HTERT RPE-1 (cell line): ENCODE data around the gene CPXM2.

Experiments used
- in situ Hi-C: fragments of 300-500 bp; cut with MboI; formaldehyde crosslinking; loops from 4 replicates; pipeline ENCODE4 v1.14.3; 2020; ENCODE audit warnings: low sequenced_read_pairs

Gene CPXM2

DNA sequence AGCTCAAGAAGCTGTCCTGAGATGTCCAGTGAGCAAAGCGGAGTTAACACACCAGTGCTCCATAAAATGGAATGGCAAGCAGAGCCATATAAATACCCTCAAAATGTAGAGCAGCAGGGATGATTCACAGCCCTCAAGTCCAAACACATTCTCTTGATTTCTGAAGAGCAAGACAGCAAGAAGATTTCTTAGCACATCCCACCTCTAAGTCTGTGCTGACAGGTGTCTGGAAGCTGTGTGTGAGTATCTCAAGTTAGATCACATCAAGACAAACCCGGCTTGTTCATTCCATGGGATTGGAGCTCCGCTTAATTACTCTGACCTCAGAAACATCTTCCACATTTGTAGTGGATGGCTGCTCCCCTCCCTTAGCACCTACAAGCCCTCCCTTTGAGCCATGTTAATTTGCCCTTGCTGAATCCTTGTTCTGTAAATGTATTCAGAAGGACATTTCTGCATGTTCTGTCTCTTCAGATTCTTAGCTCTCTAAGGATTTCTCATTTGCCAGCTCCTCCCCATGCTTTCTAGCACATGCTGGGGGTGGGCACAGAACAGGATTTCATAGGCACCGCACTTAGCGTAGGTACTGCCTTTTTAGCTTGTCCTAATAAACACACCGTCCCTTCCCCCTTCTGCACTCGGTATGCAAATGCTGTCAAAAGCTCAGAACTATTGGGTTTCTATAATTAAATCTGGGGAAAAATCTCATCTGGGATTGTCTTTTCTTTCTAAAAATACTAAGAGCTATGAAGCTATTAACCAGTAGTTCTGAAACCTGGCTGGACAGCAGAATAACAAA lies 112.7 kb downstream of the CPXM2 start:
- in situ Hi-C loops: no loop called here

DNA sequence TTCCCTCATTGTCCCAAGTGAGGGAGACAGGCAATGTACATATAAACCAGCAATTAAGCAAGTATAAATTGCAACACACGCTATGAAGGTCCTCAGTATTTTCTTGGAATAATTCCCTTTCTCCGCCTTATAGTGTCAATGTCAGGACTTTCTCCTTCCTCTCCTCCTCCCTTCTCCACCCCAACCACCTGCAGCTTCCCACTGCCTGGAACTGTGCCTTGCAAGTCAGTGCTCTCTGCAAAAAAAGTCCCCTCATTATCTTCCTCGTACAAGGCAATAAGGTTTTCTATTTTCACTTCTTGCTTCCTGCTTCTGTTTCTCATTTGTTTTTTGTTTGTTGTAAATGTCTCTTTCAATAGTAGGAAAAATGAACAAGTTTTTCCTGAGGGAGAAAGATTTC lies 113.7 kb downstream of the CPXM2 start:
- in situ Hi-C loops: no loop called here

DNA sequence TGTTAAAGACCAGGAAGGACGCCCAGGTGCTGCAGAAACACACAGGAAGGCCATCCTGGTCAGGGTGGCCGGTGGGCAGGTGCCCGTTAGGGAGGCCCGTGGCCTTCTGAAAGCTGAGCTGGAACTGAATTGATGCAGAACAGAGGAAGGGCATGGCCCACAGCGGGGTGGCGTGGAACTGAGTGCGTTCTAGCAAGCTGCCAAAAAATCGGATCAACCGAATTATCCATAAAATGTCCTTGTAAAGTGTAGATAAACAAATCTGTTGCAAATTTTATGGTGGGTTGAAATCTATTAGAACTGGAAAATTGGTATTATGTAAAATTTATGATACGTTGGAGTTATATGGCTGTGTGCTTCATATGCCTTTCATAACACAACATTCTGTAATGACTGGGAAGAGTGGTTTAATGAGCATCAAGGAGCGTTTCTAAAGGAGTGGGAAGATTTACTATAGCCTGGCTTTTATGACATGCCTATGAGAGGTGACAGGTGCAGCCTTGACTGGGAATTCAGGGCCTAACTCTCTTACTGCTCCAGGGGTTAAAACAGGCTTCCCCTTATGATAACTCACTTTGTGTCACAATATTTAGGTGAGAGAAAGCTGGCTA lies 117.4 kb downstream of the CPXM2 start:
- in situ Hi-C loops: no loop called here

DNA sequence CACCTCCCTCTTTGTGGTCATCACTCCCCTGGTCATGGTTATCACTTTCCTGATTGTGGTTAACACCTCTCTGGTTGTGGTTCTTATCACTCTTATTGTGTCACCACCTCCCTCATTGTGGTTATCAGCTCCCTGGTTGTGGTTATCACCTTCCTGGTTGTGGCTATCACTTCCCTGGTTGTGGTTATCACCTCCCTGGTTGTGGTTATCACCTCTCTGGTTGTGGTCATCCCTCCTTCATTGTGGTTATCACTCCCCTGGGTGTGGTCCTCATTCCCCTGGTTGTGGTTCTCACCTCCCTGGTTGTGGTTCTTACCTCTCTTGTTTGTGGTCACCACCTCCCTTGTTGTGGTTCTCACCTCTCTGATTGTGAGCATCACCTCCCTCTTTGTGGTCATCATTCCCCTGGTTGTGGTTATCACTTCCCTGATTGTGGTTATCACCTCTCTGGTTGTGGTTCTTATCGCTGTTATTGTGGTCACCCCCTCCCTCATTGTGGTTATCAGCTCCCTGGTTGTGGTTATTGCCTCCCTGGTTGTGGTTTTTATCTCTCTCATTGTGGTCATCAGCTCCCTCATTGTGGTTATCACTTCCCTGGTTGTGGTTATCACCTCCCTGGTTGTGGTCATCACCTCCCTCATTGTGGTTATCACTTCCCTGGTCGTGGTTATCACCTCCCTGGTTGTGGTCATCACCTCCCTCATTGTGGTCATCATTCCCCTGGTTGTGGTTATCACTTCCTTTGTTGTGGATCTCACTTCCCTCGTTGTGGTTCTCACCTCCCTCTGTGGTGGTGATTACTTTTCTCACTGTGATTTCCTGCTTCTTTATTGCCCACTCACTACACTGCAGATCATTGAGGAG lies 118.7 kb downstream of the CPXM2 start:
- in situ Hi-C loops: no loop called here

DNA sequence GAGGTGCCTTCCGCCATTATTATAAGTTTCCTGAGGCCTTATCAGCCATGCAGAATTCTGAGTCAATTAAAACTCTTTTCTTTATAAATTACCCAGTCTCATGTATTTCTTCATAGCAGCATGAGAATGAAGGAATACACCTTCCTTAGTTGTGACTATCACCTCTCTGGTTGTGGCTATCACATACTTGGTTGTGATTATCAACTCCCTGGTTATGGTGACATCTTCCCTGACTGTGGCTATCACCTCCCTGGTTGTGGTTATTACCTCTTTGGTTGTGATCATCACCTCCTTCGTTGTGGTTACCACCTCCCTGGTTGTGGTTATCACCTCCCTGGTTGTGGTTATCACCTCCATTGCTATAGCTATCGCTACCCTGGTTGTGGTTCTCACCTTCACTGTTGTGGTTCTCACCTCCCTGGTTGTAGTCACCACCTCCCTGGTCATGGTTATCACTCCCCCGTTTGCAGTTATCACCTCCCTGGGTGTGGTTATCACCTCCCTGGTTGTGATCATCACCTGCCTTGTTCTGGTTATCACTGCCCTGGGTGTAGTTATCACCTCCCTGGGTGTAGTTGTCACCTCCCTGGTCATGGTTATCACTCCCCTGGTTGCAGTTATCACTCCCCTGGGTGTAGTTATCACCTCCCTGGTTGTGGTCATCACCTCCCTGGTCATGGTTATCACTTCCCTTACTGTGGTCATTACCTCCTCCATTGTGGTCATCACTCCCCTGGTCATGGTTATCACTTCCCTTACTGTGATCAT lies 119.5 kb downstream of the CPXM2 start:
- in situ Hi-C loops: no loop called here

DNA sequence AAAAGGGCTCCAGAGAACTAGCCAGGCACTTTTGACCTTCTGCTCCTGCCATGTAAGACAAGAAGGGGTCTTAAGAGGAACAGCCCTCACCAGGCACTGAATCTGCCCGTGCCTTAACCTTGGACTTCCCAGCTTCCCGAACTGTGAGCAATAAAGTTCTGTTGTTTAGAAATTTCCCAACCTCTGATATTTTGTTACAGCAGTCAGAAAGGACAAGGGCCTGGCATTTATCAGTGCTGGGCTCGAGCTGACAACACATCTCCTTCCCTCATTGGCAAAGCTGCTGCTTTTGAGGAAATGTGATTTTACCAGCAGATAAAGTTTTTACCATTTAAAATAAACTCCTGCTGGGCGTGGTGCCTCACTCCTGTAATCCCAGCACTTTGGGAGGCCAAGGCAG lies 122.0 kb downstream of the CPXM2 start:
- in situ Hi-C loops: no loop called here

DNA sequence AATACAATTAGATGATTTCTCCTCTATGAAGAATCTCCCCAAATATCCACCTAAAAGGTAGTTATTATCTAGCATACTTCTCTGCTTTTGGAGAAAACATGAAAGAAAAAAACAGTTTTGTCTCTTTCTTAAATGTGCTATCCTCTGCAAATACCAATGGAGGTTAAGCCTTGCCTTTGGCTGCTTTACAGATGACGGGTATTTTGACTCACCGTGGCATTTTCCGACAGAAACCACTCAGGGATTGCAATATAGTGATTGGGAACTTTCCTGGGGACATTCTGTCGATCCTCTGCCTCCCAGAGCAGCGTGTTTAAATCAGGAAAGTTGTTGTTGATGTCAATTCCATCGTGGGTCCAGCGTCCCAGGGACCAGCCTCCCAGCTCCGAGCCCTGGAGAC lies 124.8 kb downstream of the CPXM2 start:
- in situ Hi-C loops: no loop called here

DNA sequence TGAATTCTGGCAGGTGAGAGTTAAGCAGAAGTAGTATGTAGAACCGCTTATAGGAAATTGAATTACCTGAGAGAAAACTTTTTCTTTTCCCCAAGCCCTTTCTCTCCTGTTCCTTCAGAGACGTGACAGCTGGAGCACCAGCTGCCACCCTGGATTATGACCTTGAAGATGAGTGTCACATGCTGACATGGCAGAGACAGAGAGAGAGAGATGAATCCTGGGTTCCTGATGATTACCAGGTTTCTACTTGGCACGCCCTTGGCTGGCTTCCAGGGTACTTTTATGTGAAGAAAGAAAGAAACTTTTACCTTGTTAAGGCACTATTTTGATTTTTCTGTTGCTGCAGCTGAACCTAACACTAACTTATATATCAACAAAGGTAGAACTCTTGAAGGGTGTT lies 125.6 kb downstream of the CPXM2 start:
- in situ Hi-C loops: no loop called here

DNA sequence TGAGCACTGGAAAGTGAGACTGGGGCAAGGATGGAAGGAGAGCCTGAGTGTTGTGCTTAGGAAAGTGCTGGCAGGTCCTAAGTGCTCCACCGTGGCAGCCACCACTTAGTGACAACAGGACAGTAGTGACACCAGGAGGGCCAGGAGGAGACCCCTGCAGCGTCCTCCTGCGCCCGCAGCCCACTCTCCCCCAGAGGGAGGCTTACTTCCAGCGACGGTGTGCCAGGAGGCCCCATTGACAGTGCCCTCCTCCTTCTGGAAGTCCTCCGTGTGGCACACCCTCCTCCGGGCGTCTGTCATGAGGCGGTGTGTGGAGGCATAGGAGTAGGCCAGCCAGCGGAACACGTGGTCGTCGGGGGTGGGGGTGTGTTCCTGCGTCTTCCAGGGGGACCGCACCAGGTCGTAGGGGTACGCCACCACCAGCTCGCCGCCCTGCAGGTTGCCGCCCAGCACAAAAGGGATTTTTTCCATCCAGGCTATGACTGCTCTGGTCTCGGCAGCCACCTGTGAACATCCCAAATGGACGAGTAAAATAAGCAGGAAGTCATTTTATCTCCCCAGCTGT lies 129.9 kb downstream of the CPXM2 start:
- in situ Hi-C loops: no loop called here

DNA sequence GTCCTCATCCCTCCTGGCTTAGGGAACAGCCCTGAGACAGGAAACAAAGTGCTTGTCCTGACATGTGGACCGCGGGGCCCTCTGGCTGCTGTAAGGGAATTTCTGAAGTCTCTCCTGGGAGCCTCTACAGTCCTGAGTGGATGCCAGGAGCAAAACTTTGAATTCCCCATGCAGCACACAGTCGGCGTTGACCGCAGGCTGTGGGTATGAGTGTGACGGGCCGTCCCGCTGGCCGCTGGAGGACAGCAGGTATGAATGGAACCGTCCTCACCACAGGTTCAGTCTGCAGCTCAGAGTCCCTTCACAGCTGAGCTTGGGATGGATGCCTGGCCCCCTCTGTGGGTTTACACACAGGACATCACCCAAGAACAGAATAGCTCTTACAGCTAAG lies 130.6 kb downstream of the CPXM2 start:
- in situ Hi-C loops: no loop called here

DNA sequence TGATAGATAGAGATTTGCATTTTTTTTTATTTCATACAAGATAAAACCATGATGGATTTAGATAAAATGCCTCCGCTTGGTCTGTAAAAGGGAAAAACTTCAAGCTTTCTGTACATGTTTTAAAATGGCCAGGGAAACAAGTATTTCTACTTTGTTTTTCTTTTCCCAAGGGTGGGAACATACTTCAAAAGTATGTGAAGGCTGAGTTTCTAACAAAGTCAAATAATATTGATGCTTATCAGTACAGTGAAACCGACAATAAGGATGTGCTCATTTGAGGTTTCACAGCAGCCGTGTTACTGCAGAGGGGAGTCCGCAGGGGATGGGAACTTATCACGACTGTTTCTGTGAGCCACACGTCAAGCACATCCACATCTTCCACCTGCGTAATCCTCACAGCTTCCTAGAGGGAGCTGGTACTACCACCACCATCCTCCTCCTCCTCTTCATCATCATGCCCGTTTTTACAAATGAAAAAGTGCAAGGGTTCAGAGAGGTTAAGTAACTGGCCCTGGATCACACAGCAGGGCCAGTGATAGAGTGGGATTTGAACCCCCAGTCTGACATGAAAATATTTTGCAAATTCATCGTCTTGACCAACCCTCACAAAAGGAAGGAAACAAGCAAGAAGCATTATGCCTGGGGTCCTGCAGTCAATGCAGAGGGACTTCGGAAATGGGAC lies 131.1 kb downstream of the CPXM2 start:
- in situ Hi-C loops: no loop called here

DNA sequence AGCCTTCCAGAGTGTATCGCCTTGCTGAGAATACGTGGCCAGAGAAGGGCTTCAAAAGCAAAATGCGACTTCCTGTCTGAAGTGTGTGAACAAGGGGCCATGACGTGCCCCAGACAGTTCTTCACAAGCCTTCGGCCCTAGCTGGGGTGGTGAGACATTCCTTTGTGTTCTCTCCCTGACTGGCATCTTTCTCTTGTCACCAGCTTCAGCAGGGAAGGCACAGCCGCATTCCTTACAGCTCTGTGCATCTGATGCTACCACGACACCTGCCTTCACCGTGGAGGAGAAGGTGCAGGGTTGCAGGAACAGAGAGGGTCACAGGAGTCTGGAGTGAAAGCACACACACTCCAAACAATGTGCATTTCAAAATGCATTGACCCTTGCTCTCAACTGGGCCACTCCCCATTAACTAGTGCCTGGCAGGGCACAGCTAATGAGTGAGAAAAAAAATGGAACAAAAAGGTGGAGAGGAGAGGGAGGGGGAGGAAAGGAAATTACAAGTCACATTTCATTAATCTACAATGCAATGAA lies 132.0 kb downstream of the CPXM2 start:
- in situ Hi-C loops: no loop called here

DNA sequence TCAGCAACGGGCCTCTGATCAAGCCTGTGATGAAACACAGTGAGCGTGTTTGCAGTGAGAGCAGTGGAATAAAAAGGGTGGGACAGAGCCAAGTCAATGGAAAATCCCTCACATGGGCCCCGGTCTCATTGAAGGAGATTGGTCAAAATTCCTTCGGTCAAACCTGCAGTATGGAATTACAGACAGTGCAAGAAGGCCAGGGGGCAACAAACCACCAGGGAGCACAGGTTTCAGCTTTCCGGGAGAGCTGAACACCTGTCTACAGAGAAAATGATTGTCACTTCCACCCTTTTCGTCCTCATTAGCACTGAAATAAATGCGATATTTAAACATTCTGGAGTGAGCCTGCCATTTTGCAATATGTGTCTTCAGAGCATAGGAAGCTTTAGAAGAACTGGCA lies 132.6 kb downstream of the CPXM2 start:
- in situ Hi-C loops: no loop called here

DNA sequence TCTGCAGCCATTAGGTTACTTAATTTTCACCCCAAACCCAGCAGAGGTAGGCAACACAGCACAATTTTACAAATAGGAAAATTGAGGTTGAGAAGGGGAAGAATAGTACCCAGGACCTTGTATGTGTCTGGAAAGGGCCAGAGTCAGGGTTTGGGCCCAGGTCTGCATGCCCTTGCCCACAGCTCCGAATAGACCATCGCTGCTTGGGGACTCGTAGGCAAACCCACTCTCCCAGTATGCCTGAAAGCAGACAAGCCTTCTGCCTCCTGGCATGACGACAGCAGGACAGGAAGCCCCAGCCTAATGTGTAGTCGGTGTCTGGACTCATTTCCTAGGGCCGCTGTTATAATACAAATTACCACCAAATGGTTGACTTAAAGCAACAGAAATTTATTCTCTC lies 133.8 kb downstream of the CPXM2 start:
- in situ Hi-C loops: no loop called here

DNA sequence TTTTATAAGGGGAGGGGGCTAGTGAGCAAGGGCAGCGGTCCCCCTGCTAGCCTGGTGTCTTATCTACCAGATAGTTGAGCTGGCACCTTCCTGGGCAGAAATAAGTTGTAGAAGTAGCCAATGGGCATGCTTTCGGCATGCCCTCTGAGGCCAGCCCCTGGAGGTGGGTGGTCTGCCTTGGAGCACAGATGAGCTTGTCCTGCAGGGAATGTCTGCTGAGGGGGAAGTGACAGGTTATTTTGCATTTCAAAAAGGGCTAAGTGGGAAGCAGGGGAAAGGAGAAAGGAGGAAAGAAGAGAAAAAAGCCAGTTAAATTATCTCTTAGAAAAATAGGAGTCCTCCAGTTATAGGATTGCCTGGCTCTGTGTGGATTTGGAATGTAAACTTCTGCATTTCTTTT lies 136.5 kb downstream of the CPXM2 start:
- in situ Hi-C loops: no loop called here

DNA sequence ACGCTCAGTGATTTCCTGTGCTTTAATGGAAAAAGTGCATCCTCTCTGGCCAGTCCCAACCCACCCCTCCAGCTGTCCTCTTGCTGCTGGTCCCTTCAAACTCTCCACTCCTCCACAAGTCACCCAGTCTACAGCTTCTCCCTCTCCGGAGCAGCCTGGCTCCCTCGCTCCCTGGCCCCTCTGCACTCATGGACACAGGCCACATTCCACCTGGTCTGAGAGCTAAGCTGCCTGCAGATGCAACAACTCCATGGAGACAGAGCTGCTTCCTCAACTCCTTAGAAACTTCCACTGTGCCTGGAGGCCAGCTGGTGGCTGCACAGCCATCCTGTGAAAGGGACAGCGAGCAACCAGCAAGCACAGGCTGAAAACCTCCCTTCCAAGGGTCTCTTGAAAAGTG lies 137.5 kb downstream of the CPXM2 start:
- in situ Hi-C loops: no loop called here

DNA sequence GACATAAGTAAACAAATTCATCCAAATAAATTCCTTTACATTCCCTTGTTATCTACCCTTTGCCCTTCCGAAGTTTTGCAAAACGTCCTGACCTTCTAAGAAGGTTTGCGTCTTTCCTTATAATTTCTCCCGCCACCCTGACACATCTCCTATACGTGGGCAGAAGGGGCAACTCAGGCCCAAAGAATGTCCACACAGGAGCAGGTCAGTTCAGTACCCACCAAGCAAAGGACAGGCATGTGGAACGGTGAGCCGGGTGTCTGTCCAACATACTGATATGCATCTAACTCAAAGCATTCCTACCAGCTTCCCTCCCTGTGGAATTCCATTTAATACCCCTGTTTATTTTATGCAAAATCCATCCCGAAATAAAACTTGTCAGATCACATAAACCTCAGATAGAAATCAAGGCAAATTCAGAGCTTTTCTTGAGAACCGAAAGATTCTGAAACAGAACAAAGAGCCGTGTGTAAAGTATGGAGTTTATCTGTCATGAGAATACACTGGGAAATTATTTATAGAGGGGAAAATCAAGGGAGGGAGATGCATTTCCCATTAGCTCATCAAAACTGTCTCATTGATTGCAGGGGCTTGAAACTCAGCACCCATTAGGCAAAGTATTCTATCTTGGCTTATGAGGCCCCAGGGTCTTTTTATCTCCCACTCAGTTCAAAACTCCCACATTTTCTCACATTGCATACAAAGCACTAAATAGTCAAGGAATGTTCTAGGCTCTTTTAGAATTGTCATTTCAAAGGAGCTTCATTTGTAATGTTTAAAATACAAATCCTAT lies 140.1 kb downstream of the CPXM2 start:
- in situ Hi-C loops: no loop called here

DNA sequence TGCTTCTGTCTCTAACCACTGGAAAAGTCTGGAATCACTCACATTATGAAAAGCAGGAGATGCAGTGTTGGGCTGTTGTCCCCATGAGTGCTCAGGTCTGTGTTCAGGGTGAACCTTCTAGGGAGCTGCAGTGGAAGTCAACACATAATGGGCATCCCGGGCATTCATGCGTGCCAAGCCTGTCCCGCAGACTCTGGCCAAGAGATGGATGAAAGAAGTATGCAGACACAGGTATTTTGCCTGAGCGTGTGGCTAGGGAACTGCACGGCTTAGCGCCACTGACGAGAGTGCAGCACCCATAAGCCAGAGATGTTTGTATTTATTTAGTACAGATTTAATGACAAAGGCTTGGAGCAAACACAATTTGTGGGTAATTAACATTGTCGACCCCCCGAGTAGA lies 140.7 kb downstream of the CPXM2 start:
- in situ Hi-C loops: no loop called here

DNA sequence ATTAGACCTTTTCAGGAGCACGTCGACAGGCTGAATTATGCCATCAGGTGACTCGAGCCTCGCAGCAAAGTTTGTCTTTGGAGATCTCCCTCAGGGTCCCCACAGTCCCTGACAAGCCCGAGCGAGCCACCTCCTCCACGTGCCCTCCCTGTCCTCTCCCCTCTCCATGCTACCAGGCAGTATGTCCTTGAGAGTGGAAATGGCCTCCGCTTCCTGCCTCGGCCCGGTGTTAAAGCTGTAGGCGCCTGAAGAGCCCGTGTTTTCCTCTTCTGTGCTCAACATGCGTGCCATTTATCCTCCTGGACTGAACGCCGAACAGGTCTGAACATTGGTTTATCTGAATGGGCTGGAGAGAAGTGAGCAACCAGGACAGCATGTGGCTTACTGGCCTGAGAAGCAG lies 142.9 kb downstream of the CPXM2 start:
- in situ Hi-C loops: no loop called here
